Thoracic aorta (tissue), 2 donors: Measurements from ENCODE around the gene TOMM6. TPM values are rescaled to one million over a fixed set of nuclear protein-coding genes. Genes with fewer than 3 reads are reported as not detected.

Experiments
- ATAC-seq: fragments of 150-250 bp; one replicate; pipeline ENCODE4 v1.8.0; 2017; ENCODE audit warnings: low read depth; ENCODE audit not compliant: insufficient number of reproducible peaks, low FRiP score
- DNase-seq: peaks from one replicate; pipeline ENCODE4 v3.0.0-alpha.2; 2020; ENCODE audit warnings: low spot score
- H3K27ac ChIP-seq, 2 donors: fragments of 200-600 bp; sonication (generic); 1 replicate in 1 of 2; 2 replicates in 1 of 2; pipeline ENCODE4 v1.5.1; 2016; ENCODE audit warnings: mild to moderate bottlenecking in 2 of 2, moderate library complexity in 2 of 2
- H3K27me3 ChIP-seq: fragments of 200-600 bp; sonication (generic); replicated peaks from 2 replicates; pipeline ENCODE4 v1.6.0; 2016; ENCODE audit warnings: mild to moderate bottlenecking; ENCODE audit not compliant: insufficient read depth
- H3K36me3 ChIP-seq: fragments of 200-600 bp; sonication (generic); one replicate; pipeline ENCODE4 v1.5.1; 2016
- H3K4me1 ChIP-seq, 2 donors: fragments of 200-600 bp; sonication (generic); 1 replicate in 1 of 2; 2 replicates in 1 of 2; pipeline versions ENCODE4 v1.5.1 to v1.6.0; 2016; ENCODE audit warnings: low read depth in 2 of 2, mild to moderate bottlenecking in 1 of 2; ENCODE audit not compliant: control insufficient read depth in 1 of 2
- H3K4me3 ChIP-seq: fragments of 200-600 bp; sonication (generic); 2 replicates; pipeline ENCODE4 v1.5.1; 2016; ENCODE audit warnings: mild to moderate bottlenecking
- H3K9me3 ChIP-seq: fragments of 200-600 bp; sonication (generic); 2 replicates; pipeline ENCODE4 v1.5.1; 2016
- total RNA-seq, 2 donors: library from RNA; depleted of rRNA; stranded (reverse); fragments of >200 nt; gene quantifications; one replicate each; pipeline versions ENCODE4 v1.1.0 to v1.2.3, GENCODE V29; 2016
- TF ChIP-seq, protein P1 (sequence below): fragments of 200-600 bp; sonication (generic); IDR thresholded peaks from one replicate; pipeline ENCODE4 v1.5.1; 2019; ENCODE audit warnings: antibody characterized with exemption

TOMM6 gene
- total RNA-seq, 2 donors from 2014 or later = 62.7 to 63.1 TPM

- H3K4me1 ChIP-seq = peaks cover 17 to 35% of the 10 kb centered on the region in 2 donors
- no peak for ATAC-seq
- H3K27ac ChIP-seq = no peak overlapping the region
- H3K9me3 ChIP-seq = no peaks in the 10 kb centered on the region
- H3K27me3 ChIP-seq = no peaks in the 10 kb centered on the region
- DNase-seq = no peak
- TF ChIP-seq, protein P1, sequence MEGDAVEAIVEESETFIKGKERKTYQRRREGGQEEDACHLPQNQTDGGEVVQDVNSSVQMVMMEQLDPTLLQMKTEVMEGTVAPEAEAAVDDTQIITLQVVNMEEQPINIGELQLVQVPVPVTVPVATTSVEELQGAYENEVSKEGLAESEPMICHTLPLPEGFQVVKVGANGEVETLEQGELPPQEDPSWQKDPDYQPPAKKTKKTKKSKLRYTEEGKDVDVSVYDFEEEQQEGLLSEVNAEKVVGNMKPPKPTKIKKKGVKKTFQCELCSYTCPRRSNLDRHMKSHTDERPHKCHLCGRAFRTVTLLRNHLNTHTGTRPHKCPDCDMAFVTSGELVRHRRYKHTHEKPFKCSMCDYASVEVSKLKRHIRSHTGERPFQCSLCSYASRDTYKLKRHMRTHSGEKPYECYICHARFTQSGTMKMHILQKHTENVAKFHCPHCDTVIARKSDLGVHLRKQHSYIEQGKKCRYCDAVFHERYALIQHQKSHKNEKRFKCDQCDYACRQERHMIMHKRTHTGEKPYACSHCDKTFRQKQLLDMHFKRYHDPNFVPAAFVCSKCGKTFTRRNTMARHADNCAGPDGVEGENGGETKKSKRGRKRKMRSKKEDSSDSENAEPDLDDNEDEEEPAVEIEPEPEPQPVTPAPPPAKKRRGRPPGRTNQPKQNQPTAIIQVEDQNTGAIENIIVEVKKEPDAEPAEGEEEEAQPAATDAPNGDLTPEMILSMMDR = no peak
- no peak overlapping the region for H3K4me3 ChIP-seq
- H3K36me3 ChIP-seq = no peaks in the 10 kb centered on the region
Measured at GRCh38 chr6:41783106-41783780, 4.3 kb upstream of the TOMM6 start.

GRCh38 chr6:41784581-41785171 is 2.8 kb upstream of the TOMM6 start:
- H3K36me3 ChIP-seq = peaks cover 3% of the 10 kb centered on the region
- no peak overlapping the region for H3K27ac ChIP-seq
- no peaks in the 10 kb centered on the region for H3K9me3 ChIP-seq
- TF ChIP-seq, protein P1 = no peak
- no peak overlapping the region for H3K4me3 ChIP-seq
- H3K27me3 ChIP-seq = no peaks in the 10 kb centered on the region
- H3K4me1 ChIP-seq = peaks cover 17 to 40% of the 10 kb centered on the region in 2 donors
- ATAC-seq (no peak), DNase-seq (no peak)

GRCh38 chr6:41785254-41785653 is 2.2 kb upstream of the TOMM6 start:
- Histone ChIP-seq H3K27me3 (no peaks in the 10 kb centered on the region), H3K4me3 (no peak overlapping the region), H3K27ac (no peak overlapping the region), H3K9me3 (no peaks in the 10 kb centered on the region), H3K36me3 (peaks cover 5% of the 10 kb centered on the region), H3K4me1 (peaks cover 17 to 40% of the 10 kb centered on the region in 2 donors)
- no peak for ATAC-seq
- TF ChIP-seq, protein P1 = no peak
- DNase-seq = no peak

- Histone ChIP-seq H3K4me3 (peak overlapping the region; percentile 94), H3K4me1 (peaks cover 16 to 40% of the 10 kb centered on the region in 2 donors), H3K27me3 (no peaks in the 10 kb centered on the region), H3K36me3 (peaks cover 7% of the 10 kb centered on the region), H3K27ac (peak overlapping the region in 1 of 2 donors; percentile 88), H3K9me3 (no peaks in the 10 kb centered on the region)
- TF ChIP-seq, protein P1 = no peak
- ATAC-seq = no peak
- no peak for DNase-seq
Measured at GRCh38 chr6:41785689-41786450, 1.6 kb upstream of the TOMM6 start.
